ENCODE results near the gene SBK2. TPM values are rescaled to one million over a fixed set of nuclear protein-coding genes. Genes with fewer than 3 reads are reported as not detected.

SBK2 gene
- total and polyA plus RNA-seq, 4 donors: not detected

DNA sequence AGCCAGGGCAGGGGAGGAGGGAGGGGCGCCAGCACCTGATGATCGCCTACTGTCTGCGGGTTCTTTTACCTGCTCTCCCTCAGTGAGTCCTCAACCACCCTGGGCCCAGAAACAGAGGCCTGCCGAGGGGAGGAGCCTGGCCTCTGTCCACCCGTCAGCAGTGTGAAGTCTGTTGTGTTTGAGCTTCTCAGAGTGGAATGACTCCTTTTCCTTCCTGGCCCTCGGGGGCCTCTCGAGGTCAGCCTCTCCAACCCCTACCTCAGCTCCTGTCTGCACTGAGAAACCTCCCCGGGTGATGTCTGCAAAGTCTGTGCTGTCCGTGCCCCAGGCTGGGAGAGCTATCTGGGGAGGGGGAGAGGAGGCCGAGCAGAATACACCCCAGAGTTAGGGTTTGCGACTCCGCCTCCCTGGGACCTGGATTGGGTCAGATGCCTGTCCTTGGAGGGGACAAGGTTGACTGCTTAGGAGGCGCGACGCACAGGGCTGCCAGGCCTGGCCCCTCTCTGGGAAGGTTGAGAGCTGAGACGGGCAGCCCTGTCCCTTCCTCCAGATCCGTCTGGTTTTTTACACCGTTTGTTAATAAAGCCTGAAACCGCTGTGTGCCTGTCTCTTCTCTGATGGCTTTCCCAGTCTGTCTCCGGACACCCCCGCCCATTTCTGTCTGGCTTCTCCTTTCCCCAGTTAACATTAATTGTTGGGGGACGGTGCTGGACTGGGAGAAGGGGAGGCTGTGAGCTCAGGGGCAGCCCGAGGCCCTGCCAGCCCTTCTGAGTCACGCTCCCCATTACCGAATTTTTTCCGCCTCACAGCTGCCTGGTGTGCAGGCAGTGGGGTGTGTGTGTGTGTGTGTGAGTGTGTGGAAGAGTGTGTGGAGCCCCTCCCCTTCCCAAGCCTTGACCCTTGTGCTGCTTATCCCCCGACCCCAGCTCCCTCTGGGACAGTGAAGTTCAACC is 49.7 kb downstream of the SBK2 start:
- H3K36me3 ChIP-seq (ENCODE audit: control insufficient read depth in 1 of 2, insufficient read depth in 2 of 2, low read length in 1 of 2): no peaks in the 10 kb centered on the region
- ATAC-seq (ENCODE audit: low FRiP score) (peak; percentile 86), DNase-seq (peak; percentile 93)
- no peak overlapping the region for H3K4me3 ChIP-seq (ENCODE audit: low read length in 2 of 2)
- intact Hi-C loops (cut with DNase I): no loop called here
- H3K4me1 ChIP-seq (ENCODE audit: control insufficient read depth in 1 of 2, insufficient read depth in 2 of 2, low read length in 2 of 2): no peaks in the 10 kb centered on the region
- H3K9me3 ChIP-seq (ENCODE audit: control insufficient read depth, low read length): no peaks in the 10 kb centered on the region
- H3K27ac ChIP-seq (ENCODE audit: low read depth in 1 of 2, low read length in 2 of 2): peak overlapping the region in 1 of 2 donors; percentile 83
- WGBS, 2 donors: 12 to 15% methylated on average over 27 of the region's 27 CpGs
- H3K27me3 ChIP-seq (ENCODE audit: control insufficient read depth in 1 of 2, insufficient read depth in 2 of 2, low read length in 1 of 2): no peaks in the 10 kb centered on the region

DNA sequence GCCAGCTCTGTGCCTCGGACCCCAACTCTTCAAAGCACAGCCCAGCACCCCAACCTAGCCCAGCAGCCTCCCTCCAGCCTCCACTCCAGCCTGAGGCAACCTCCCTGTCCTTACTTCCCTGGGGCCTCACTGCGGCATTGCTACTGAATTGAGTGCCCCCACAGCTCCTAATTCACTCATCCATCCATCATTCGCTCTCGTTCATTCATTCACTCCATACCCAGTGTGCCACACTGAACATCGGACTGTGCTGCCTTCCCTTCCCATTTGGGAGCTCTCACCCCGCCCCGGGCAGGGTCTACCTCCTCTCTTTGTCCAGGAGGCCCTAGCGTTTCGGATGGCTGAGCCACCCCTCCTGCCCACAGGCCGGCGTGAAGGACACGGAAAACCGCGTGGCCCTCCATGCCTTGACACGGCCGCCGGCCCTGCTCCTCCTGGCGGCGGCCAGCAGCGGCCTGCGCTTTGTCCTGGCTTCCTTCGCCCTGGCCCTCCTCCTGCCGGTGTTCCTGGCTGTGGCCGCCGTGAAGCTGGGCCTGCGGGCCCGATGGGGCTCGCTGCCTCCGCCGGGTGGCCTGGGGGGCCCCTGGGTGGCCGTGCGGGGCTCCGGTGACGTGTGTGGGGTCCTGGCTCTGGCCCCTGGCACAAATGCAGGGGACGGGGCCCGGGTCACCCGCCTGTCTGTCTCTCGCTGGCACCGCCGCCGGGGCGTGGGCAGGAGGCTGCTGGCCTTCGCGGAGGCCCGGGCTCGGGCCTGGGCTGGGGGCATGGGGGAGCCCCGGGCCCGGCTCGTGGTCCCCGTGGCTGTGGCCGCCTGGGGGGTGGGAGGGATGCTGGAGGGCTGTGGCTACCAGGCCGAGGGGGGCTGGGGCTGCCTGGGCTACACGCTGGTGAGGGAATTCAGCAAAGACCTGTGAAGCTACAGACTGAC is 50.6 kb downstream of the SBK2 start:
- intact Hi-C loops (cut with DNase I): no loop called here
- DNase-seq (peak in 1 of 2 donors; percentile 60), ATAC-seq (ENCODE audit: low FRiP score) (no peak)
- 76 to 82% methylated on average over 52 to 53 of the region's 53 CpGs for WGBS, 2 donors
- Histone ChIP-seq H3K27ac (ENCODE audit: low read depth in 1 of 2, low read length in 2 of 2) (peak overlapping the region in 1 of 2 donors; percentile 83), H3K4me1 (ENCODE audit: control insufficient read depth in 1 of 2, insufficient read depth in 2 of 2, low read length in 2 of 2) (no peaks in the 10 kb centered on the region), H3K9me3 (ENCODE audit: control insufficient read depth, low read length) (no peaks in the 10 kb centered on the region), H3K4me3 (ENCODE audit: low read length in 2 of 2) (no peak overlapping the region), H3K36me3 (ENCODE audit: control insufficient read depth in 1 of 2, insufficient read depth in 2 of 2, low read length in 1 of 2) (no peaks in the 10 kb centered on the region), H3K27me3 (ENCODE audit: control insufficient read depth in 1 of 2, insufficient read depth in 2 of 2, low read length in 1 of 2) (no peaks in the 10 kb centered on the region)

DNA sequence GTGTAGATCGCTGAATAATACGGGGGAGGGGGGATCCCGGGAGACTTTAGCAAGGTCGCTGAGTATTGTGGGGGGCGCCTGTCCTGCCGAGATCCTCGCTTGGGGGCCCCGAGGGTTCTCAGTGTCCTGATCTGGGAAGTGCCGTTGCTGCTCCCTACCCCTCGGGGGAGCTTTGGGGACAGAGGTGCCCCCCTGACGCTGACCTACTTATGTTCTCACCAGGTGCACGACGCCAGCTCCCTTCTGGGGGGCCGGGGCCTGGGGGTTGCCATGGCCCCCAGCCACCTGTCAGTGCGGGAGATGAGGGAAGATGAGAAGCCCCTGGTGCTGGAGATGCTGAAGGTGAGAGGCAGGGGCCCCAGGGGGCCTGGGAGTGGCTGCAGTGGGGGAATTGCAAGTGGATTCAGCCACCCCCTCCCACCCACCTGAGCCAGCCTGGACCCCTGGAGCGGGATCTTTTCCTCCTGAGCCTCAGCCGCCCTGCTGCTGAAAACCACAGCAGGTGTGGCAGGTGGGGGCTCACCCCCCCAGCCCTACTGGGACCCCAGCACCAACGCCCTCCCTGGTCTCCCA is 51.4 kb downstream of the SBK2 start:
- WGBS, 2 donors: 23 to 31% methylated on average over 16 to 18 of the region's 18 CpGs
- Histone ChIP-seq H3K9me3 (ENCODE audit: control insufficient read depth, low read length) (no peaks in the 10 kb centered on the region), H3K27ac (ENCODE audit: low read depth in 1 of 2, low read length in 2 of 2) (peak overlapping the region in 1 of 2 donors; percentile 55), H3K4me3 (ENCODE audit: low read length in 2 of 2) (peak overlapping the region; percentile 5 to 39), H3K4me1 (ENCODE audit: control insufficient read depth in 1 of 2, insufficient read depth in 2 of 2, low read length in 2 of 2) (no peaks in the 10 kb centered on the region), H3K27me3 (ENCODE audit: control insufficient read depth in 1 of 2, insufficient read depth in 2 of 2, low read length in 1 of 2) (no peaks in the 10 kb centered on the region), H3K36me3 (ENCODE audit: control insufficient read depth in 1 of 2, insufficient read depth in 2 of 2, low read length in 1 of 2) (no peaks in the 10 kb centered on the region)
- intact Hi-C loops (cut with DNase I): no loop called here
- ATAC-seq (ENCODE audit: low FRiP score) (no peak), DNase-seq (no peak)

DNA sequence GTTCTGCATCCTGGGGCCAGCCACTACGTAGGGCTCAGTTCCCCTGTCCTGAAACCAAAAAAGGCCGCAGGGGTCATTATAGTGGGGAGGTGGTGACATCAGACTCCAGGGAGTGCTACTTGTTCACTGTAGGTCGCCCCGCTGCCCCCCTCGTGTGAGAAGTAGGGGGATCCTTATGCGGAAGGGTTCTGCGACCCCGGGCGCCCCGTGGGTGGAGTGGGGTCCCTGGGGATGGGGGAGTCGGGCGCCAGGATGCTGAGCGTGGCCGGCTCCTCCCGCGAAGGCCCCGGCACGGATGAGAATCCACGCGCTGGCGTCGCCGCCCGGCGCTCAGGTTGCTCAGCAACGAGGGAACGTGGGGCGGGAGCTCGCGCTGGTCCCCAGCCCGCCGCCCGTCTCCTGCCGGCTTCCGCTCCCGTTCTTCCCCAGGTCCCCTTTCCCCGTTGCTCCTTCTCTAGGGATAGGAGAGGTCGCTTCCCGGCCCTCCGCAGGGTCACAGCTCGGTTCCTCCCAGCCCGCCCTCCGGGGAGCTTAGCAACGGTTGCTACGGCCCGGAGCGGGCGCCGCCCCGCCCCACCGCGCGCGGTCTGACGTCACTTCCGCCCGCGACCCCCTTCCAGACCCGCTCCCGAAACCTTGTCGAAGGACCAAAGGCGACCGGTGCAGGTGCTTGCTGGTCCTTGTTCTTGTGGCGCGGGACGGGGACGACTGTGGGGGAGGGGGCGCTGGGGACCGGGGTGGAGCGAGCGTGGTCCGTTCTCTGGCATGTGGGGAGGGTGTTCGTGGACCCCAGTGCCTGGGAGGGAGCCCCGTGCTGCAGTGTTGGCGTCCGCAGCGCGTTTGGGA is 52.1 kb downstream of the SBK2 start, which contains the start of gene NAT14:
Gene NAT14 (plus strand): TSS at position 596 of the 846 bp plus-strand sequence. CDS start 521 bp downstream, outside the sequence.
- DNase-seq (peak; percentile 72 to 89), ATAC-seq (ENCODE audit: low FRiP score) (peak; percentile 39)
- 0 to 1% methylated on average over 77 to 78 of the region's 78 CpGs for WGBS, 2 donors
- Histone ChIP-seq H3K27ac (ENCODE audit: low read depth in 1 of 2, low read length in 2 of 2) (peak within 1 kb of the TSS in 1 of 2 donors; percentile 55), H3K27me3 (ENCODE audit: control insufficient read depth in 1 of 2, insufficient read depth in 2 of 2, low read length in 1 of 2) (no peaks in the 10 kb centered on the region), H3K9me3 (ENCODE audit: control insufficient read depth, low read length) (no peaks in the 10 kb centered on the region), H3K4me3 (ENCODE audit: low read length in 2 of 2) (peak within 1 kb of the TSS; percentile 5 to 39), H3K4me1 (ENCODE audit: control insufficient read depth in 1 of 2, insufficient read depth in 2 of 2, low read length in 2 of 2) (no peaks in the 10 kb centered on the region), H3K36me3 (ENCODE audit: control insufficient read depth in 1 of 2, insufficient read depth in 2 of 2, low read length in 1 of 2) (no peaks in the 10 kb centered on the region)
- intact Hi-C loops (cut with DNase I): no loop called here

DNA sequence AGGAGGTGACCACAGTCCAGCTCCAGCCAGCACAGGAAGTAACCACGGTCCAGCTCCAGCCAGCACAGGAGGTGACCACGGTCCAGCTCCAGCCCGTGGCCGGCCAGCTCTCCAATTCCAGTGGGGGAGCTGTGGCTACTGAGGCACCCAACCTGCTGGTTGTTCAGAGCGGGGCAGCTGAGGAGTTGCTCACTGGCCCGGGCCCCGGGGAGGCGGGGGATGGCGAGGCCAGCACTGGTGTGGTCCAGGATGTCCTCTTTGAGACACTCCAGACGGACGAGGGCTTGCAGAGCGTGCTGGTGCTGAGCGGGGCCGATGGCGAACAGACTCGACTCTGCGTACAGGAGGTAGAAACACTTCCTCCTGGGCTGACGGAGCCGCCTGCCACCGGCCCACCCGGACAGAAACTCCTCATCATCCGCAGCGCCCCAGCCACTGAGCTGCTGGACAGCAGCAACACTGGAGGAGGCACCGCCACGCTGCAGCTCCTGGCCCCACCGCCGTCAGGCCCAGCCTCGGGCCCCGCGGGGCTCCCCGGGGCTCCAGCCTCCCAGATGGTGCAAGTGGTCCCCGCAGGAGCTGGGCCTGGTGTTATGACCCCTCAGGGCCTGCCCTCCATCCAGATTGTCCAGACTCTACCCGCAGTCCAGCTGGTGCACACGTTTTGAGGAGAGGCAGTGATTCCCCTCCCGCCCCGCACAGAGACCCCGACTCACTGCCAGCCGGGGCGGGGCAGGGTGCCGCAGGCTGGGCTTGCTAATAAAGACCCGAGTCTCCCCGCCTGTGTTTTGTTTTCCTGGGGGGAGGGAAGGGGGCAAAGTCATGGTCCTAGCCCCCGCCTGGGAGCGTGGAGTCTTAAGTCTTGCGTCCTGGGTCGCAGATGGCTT is 53.0 kb downstream of the SBK2 start:
- no peaks in the 10 kb centered on the region for H3K9me3 ChIP-seq (ENCODE audit: control insufficient read depth, low read length)
- ATAC-seq (ENCODE audit: low FRiP score) (no peak), DNase-seq (peak in 1 of 2 donors; percentile 52)
- 72 to 76% methylated on average over 40 to 46 of the region's 46 CpGs for WGBS, 2 donors
- intact Hi-C loops (cut with DNase I): no loop called here
- H3K27me3 ChIP-seq (ENCODE audit: control insufficient read depth in 1 of 2, insufficient read depth in 2 of 2, low read length in 1 of 2): no peaks in the 10 kb centered on the region
- H3K4me3 ChIP-seq (ENCODE audit: low read length in 2 of 2): no peak overlapping the region
- no peaks in the 10 kb centered on the region for H3K4me1 ChIP-seq (ENCODE audit: control insufficient read depth in 1 of 2, insufficient read depth in 2 of 2, low read length in 2 of 2)
- H3K27ac ChIP-seq (ENCODE audit: low read depth in 1 of 2, low read length in 2 of 2): no peak overlapping the region
- no peaks in the 10 kb centered on the region for H3K36me3 ChIP-seq (ENCODE audit: control insufficient read depth in 1 of 2, insufficient read depth in 2 of 2, low read length in 1 of 2)

DNA sequence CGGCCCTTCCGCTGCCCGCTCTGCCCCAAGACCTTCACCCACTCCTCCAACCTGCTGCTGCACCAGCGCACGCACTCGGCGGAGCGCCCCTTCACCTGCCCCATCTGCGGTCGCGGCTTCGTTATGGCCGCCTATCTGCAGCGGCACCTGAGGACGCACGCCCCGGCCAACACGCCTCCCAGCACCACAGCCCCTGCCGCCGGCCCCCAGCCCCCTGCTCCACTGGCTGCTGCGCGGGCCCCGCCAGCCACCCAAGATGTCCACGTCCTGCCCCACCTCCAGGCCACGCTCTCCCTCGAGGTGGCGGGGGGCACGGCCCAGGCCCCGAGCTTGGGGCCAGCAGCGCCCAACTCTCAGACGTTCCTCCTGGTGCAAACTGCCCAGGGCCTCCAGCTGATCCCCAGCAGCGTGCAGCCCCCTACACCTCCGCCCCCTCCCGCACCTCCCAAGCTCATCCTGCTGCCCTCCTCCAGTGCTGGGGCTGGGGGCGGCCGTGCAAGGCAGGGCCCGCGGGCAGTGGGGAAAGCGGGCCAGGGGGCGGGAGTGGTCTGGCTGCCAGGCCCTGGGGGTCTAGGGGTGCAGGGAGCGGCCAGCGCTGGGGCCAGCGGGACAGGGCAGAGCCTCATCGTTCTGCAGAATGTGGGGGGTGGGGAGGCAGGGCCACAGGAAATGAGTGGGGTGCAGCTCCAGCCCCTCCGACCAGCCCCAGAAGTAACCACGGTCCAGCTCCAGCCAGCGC is 53.8 kb downstream of the SBK2 start:
- no peaks in the 10 kb centered on the region for H3K27me3 ChIP-seq (ENCODE audit: control insufficient read depth in 1 of 2, insufficient read depth in 2 of 2, low read length in 1 of 2)
- no peaks in the 10 kb centered on the region for H3K4me1 ChIP-seq (ENCODE audit: control insufficient read depth in 1 of 2, insufficient read depth in 2 of 2, low read length in 2 of 2)
- H3K36me3 ChIP-seq (ENCODE audit: control insufficient read depth in 1 of 2, insufficient read depth in 2 of 2, low read length in 1 of 2): no peaks in the 10 kb centered on the region
- H3K4me3 ChIP-seq (ENCODE audit: low read length in 2 of 2): no peak overlapping the region
- ATAC-seq (ENCODE audit: low FRiP score) (no peak), DNase-seq (no peak)
- intact Hi-C loops (cut with DNase I): no loop called here
- H3K27ac ChIP-seq (ENCODE audit: low read depth in 1 of 2, low read length in 2 of 2): no peak overlapping the region
- WGBS, 2 donors: 93 to 94% methylated on average over 43 to 47 of the region's 47 CpGs
- no peaks in the 10 kb centered on the region for H3K9me3 ChIP-seq (ENCODE audit: control insufficient read depth, low read length)
